ENCODE results near the gene ATP5MC2.

GRCh38 chr12:53652366-53652765, 23.5 kb downstream of the ATP5MC2 start:
- no peak for TF ChIP-seq CTCF (IDR thresholded peaks at IDR 0.05; ENCODE audit: low read length)
- no peak for TF ChIP-seq EZH2 (IDR thresholded peaks at IDR 0.05; ENCODE audit: borderline replicate concordance, low read length)
